GM12878 (cell line): ENCODE measurements around the gene DEF6. TPM values are rescaled to one million over a fixed set of nuclear protein-coding genes. Genes with fewer than 3 reads are reported as not detected.

Source experiments
- ATF7 ChIP-seq: fragments of 450-650 bp; IDR thresholded peaks from 2 replicates; pipeline ENCODE4 v1.6.1; 2016; ENCODE audit warnings: low read depth, mild to moderate bottlenecking
- BMI1 ChIP-seq: fragments of 450-650 bp; IDR thresholded peaks from 2 replicates; pipeline ENCODE4 v1.6.1; 2016; ENCODE audit warnings: mild to moderate bottlenecking, moderate library complexity, borderline replicate concordance
- CHD2 ChIP-seq: IDR thresholded peaks from 2 replicates; pipeline ENCODE4 v1.6.1; 2011; ENCODE audit warnings: low read depth, low read length, improper control_type of control experiment, borderline replicate concordance
- DPF2 ChIP-seq: fragments of 450-650 bp; IDR thresholded peaks from 2 replicates; pipeline ENCODE4 v1.6.1; 2017; ENCODE audit warnings: mild to moderate bottlenecking
- EGR1 ChIP-seq, 2 experiments: IDR thresholded peaks; 1 replicate in 1 of 2; 2 replicates in 1 of 2; pipeline ENCODE4 v1.6.1; 2011 to 2012; ENCODE audit warnings: low read depth in 2 of 2, low read length in 2 of 2, borderline replicate concordance in 1 of 2, mild to moderate bottlenecking in 1 of 2, moderate library complexity in 1 of 2
- ETV6 ChIP-seq, 2 experiments: fragments of 450-650 bp in 1 of 2; IDR thresholded peaks in 1 of 2; conservative IDR thresholded peaks in 1 of 2; 2 replicates each; pipeline ENCODE4 v1.6.1; 2014; ENCODE audit warnings: antibody characterized with exemption in 1 of 2, borderline replicate concordance in 1 of 2, low read depth in 1 of 2, mild to moderate bottlenecking in 1 of 2, moderate library complexity in 1 of 2
- IKZF2 ChIP-seq, 2 experiments: fragments of 450-650 bp; IDR thresholded peaks; 2 replicates each; pipeline ENCODE4 v1.6.1; 2017; ENCODE audit warnings: mild to moderate bottlenecking in 2 of 2, moderate library complexity in 2 of 2
- JUNB ChIP-seq: IDR thresholded peaks from 2 replicates; pipeline ENCODE4 v1.6.1; 2016; ENCODE audit warnings: antibody characterized with exemption, mild to moderate bottlenecking
- JUND ChIP-seq: IDR thresholded peaks from 2 replicates; pipeline ENCODE4 v1.6.1; 2012; ENCODE audit warnings: low read depth, mild to moderate bottlenecking, low read length, improper control_type of control experiment, moderate library complexity
- LARP7 ChIP-seq: fragments of 450-650 bp; IDR thresholded peaks from 2 replicates; pipeline ENCODE4 v1.6.1; 2017; ENCODE audit warnings: mild to moderate bottlenecking
- NFXL1 ChIP-seq: fragments of 450-650 bp; IDR thresholded peaks from 2 replicates; pipeline ENCODE4 v1.6.1; 2017; ENCODE audit warnings: antibody characterized with exemption, mild to moderate bottlenecking, borderline replicate concordance
- NFYA ChIP-seq: IDR thresholded peaks from 2 replicates; pipeline ENCODE4 v1.6.1; 2011; ENCODE audit warnings: low read depth, mild to moderate bottlenecking, low read length, improper control_type of control experiment, borderline replicate concordance
- PAX5 ChIP-seq: IDR thresholded peaks from 2 replicates; pipeline ENCODE4 v1.6.1; 2011; ENCODE audit warnings: low read depth, low read length, borderline replicate concordance
- RAD21 ChIP-seq: IDR thresholded peaks from 2 replicates; pipeline ENCODE4 v1.6.1; 2011; ENCODE audit warnings: mild to moderate bottlenecking, low read depth, low read length, moderate library complexity; ENCODE audit not compliant: insufficient read depth
- RB1 ChIP-seq: fragments of 450-650 bp; formaldehyde crosslinking; IDR thresholded peaks from 2 replicates; pipeline ENCODE4 v1.6.1; 2017; ENCODE audit warnings: mild to moderate bottlenecking, borderline replicate concordance
- RUNX3 ChIP-seq: IDR thresholded peaks from 2 replicates; pipeline ENCODE4 v1.6.1; 2012; ENCODE audit warnings: low read length, inconsistent platforms
- STAT3 ChIP-seq: IDR thresholded peaks from 2 replicates; pipeline ENCODE4 v1.6.1; 2011; ENCODE audit warnings: low read depth, low read length, improper control_type of control experiment
- SUPT20H ChIP-seq: IDR thresholded peaks from 2 replicates; pipeline ENCODE4 v1.6.1; 2011; ENCODE audit warnings: low read depth, mild to moderate bottlenecking, low read length, moderate library complexity, borderline replicate concordance; ENCODE audit not compliant: control insufficient read depth
- TBL1XR1 ChIP-seq: IDR thresholded peaks from 2 replicates; pipeline ENCODE4 v1.6.1; 2012; ENCODE audit warnings: low read depth, low read length, improper control_type of control experiment
- TCF3 ChIP-seq: IDR thresholded peaks from 2 replicates; pipeline ENCODE4 v1.6.1; 2012; ENCODE audit warnings: low read depth, mild to moderate bottlenecking, low read length, borderline replicate concordance; ENCODE audit not compliant: insufficient read depth
- YBX1 ChIP-seq: fragments of 450-650 bp; IDR thresholded peaks from 2 replicates; pipeline ENCODE4 v1.6.1; 2016; ENCODE audit warnings: antibody characterized with exemption
- YY1 ChIP-seq: IDR thresholded peaks from 2 replicates; pipeline ENCODE4 v1.6.1; 2011; ENCODE audit warnings: low read depth, mild to moderate bottlenecking, low read length
- ZNF217 ChIP-seq: fragments of 450-650 bp; IDR thresholded peaks from 2 replicates; pipeline ENCODE4 v1.6.1; 2017; ENCODE audit warnings: antibody characterized with exemption, mild to moderate bottlenecking
- ZNF384 ChIP-seq: IDR thresholded peaks from 2 replicates; pipeline ENCODE4 v1.6.1; 2012; ENCODE audit warnings: low read depth, mild to moderate bottlenecking, low read length, improper control_type of control experiment, borderline replicate concordance
- polyA plus RNA-seq, 11 experiments: library from polyadenylated mRNA; depleted of rRNA in 4 of 11; unstranded in 6 of 11; stranded (reverse) in 5 of 11; fragments of >200 nt; fragmentation: Nextera tagmentation in 4 of 11; fragmentation: Illumina TruSeq in 1 of 11; extraction: Ambion mirVana in 4 of 11; extraction: Trizol in 1 of 11; gene quantifications; 1 replicate in 1 of 11; 2 replicates in 10 of 11; pipeline versions ENCODE4 v1.2.1 to v1.2.3, GENCODE V29; 2011 to 2016; ENCODE audit warnings: inconsistent platforms in 2 of 11, missing spikeins in 2 of 11, low read depth in 1 of 11
- total RNA-seq, 4 experiments: library from RNA; depleted of rRNA in 3 of 4; stranded (reverse); fragments of >200 nt in 3 of 4; fragmentation: Illumina TruSeq in 1 of 4; extraction: Trizol in 1 of 4; gene quantifications; 2 replicates each; pipeline versions ENCODE4 v1.2.1 to v1.2.3, GENCODE V29; 2013 to 2021
- TF ChIP-seq, protein P1 (sequence below): IDR thresholded peaks from 2 replicates; pipeline ENCODE4 v1.6.1; 2012; ENCODE audit warnings: low read depth, low read length, improper control_type of control experiment
- TF ChIP-seq, protein P2 (sequence below): IDR thresholded peaks from 2 replicates; pipeline ENCODE4 v1.6.1; 2012; ENCODE audit warnings: low read length, inconsistent platforms

DEF6 gene
- total and polyA plus RNA-seq, 10 of the 15 experiments (the other 5 are each of a cell fraction or from before 2014, with no cell fraction given) = 3.3 to 69.5 (median 48.8) TPM

GRCh38 chr6:35368038-35368887 is 70.6 kb downstream of the DEF6 start (continued):
- TF ChIP-seq ETV6 (conservative IDR thresholded peaks at IDR 0.05 in 1 of 2, IDR thresholded peaks at IDR 0.05 in 1 of 2; ENCODE audit: borderline replicate concordance in 1 of 2, low read depth in 1 of 2) (peak in 1 of 2 experiments; percentile 92; a peak in 2 of 4 replicates), IKZF2 (IDR thresholded peaks at IDR 0.05) (peak; percentile 83 to 88; a peak in 3 of 4 replicates), EGR1 (IDR thresholded peaks at IDR 0.05; ENCODE audit: borderline replicate concordance in 1 of 2, low read depth in 2 of 2, low read length in 2 of 2) (peak in 1 of 2 experiments; percentile 30; a peak in 1 of 3 replicates), TBL1XR1 (no peak), TCF3 (no peak), LARP7 (no peak), YBX1 (no peak), CHD2 (no peak), YY1 (0 out of 2 replicates have a peak, but pooled peaks have one; percentile 38), JUND (no peak), STAT3 (no peak), RB1 (no peak), NFYA (no peak), DPF2 (peak; percentile 74; the same call in 1 of the 2 replicates), ZNF217 (no peak), RUNX3 (peak; percentile 62), RAD21 (no peak), ATF7 (no peak), BMI1 (no peak), ZNF384 (no peak), NFXL1 (no peak), JUNB (peak; percentile 86), SUPT20H (no peak), PAX5 (no peak)
- TF ChIP-seq, protein P1, sequence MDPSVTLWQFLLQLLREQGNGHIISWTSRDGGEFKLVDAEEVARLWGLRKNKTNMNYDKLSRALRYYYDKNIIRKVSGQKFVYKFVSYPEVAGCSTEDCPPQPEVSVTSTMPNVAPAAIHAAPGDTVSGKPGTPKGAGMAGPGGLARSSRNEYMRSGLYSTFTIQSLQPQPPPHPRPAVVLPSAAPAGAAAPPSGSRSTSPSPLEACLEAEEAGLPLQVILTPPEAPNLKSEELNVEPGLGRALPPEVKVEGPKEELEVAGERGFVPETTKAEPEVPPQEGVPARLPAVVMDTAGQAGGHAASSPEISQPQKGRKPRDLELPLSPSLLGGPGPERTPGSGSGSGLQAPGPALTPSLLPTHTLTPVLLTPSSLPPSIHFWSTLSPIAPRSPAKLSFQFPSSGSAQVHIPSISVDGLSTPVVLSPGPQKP = no peak
- TF ChIP-seq, protein P2, sequence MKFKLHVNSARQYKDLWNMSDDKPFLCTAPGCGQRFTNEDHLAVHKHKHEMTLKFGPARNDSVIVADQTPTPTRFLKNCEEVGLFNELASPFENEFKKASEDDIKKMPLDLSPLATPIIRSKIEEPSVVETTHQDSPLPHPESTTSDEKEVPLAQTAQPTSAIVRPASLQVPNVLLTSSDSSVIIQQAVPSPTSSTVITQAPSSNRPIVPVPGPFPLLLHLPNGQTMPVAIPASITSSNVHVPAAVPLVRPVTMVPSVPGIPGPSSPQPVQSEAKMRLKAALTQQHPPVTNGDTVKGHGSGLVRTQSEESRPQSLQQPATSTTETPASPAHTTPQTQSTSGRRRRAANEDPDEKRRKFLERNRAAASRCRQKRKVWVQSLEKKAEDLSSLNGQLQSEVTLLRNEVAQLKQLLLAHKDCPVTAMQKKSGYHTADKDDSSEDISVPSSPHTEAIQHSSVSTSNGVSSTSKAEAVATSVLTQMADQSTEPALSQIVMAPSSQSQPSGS = peak; percentile 43; the same call in 1 of the 2 replicates
